ENCODE data around the gene ZNF442.
"Not testable (repeated sequence)": the region's sequence is repeated elsewhere in the genome, so short reads cannot be mapped to it uniquely, and the experiment has no call there.

Gene ZNF442

DNA sequence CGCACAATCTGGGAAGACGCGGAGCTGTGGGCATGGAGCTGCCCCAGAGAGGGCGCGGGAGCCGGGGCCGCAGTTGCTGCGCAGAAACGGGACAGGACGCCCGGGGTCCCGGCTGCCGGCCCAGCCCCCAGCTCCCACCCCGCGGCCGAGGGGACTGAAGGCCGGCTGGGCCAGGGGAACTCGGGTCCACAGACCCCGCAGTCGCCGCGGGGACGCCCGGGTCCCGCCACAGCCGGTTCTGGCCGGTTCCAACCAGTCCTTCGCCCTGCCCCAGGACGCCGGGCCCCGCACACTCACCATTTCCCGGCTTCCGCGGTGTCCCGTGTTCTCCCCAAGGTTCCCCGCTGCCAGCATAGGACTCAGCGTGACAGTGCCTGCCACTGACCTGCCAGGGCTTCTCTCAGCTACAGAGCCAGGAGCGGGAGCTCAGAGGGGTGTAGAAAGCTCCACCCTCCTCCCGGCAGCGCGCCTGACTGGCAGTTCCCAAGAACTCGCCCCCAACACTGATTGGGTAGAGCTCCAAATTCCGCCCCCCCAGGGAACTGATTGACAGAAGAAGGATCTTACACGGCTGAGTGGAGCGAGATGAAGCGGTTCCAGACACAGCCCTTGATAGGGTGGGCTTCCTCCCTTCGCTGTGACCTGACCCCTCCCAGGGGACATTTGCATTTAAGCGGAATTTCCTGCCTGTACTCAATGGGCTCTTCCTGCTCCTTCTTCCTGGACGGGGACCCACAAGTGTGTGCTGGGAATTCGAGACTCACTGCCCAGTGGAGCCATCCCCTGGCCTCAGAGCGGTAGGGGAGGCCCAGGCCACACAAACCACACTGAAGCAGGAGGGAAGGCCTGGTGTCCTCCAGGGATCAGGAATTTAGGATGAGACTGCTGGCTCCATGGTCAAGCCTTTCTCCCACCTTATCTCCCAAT, at the start of gene ZNF442:
TSS of gene ZNF442 (minus strand) at position 448 of the 927 bp plus-strand sequence. CDS start 2,052 bp downstream, outside the sequence.
- peak; percentile 84 for DNase-seq

DNA sequence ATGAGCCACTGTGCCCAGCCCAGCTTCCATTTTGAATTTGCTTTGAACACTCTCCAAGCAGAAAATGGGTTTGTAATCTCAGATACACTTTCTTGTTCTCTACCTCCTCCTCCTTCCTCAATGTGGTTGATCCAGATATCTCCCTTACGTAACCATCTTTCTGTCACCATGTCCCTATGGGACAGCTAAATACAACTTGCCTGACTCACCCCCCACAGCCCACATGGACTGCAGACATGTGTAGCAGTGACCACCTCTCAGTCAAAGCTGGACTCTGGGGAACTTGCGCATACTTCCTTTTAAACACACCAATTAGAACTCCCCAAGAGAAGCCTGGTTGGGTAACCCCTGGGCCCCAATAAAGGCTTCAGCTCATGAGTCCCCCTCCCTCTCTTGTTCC, 46.4 kb upstream of the ZNF442 start:
- no peak for DNase-seq

DNA sequence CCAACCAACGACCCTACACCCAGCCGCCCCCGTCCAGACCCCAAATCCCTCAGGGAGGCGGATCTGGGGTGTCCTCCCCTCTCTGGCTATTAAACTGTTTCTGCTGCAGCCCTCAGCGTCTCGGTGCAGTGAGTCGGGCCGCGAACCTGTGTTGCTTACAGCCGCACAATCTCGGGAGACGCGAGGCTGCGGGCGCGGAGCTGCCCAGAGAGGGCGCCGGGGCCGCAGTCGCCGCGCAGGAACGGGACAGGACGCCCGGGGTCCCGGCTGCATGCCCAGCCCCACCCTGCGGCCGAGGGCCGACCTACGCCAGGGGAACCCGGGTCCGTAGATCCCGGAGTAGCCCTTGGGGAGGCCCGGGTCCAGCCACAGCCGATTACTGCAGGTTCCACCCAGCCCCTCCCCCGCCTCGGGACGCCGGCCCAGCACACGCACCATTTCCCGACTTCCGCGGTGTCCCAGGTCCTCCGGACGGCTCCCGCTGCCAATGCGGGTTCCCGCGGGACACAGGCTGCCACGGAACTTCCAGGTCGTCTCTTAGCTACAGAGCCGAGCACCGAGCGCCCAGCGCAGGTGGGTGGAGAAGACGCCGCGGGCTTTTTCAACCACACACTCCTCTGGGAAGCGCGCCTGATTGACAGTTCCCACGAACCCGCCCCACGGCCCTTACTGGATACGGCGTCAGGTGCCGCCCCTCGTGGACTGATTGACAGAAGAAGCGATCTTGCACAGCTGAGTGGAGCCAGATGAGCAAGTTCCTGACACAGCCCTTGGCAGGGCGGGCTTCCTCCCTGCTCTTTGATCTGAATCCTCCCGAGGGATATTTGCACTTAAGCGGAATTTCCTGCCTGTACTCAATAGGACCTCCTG, 35.4 kb upstream of the ZNF442 start, which contains the start of gene ZNF799:
TSS of gene ZNF799 (minus strand) at position 639 of the 870 bp plus-strand sequence. CDS start at position 438, 201 bp downstream.
- peak; percentile 84 for DNase-seq

GRCh38 chr19:12399901-12400632, 34.6 kb upstream of the ZNF442 start:
- peak; percentile 8 for DNase-seq

DNA sequence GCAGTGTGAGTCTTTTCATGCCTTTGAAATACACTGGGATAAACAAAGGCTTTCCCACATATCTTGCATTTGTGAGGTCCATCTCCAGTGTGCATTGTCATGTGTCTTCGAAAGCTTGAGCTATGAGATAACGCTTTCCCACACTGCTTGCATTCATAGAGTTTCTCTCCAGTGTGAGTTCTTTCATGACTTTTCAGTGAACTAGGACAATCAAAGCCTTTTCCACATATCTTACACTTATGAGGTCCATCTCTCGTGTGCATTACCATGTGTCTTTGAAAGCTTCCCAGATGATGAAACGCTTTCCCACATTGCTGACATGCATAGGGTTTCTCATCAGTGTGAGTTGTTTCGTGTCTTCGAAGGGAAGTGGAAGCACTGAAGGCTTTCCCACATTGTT, 25.7 kb upstream of the ZNF442 start:
- DNase-seq, result not testable (repeated sequence)

DNA sequence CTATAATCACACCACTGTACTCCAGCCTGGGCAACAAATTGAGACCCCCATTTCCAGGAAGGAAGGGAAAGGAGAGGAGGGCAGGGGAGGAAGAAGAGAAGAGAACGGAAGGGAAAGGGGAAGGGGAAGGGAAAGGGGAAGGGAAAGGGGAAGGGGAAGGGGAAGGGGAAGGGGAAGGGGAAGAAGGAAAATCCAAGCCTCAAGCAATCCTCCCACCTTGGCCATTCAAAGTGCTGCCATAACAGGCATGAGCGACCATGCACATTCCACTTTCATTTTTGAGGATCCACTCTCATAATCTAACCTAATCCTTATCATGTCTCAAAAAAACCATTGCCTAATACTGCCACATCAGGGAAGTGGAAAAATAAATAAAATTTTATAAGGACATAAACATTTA, 20.9 kb upstream of the ZNF442 start:
- DNase-seq, result not testable (repeated sequence)

DNA sequence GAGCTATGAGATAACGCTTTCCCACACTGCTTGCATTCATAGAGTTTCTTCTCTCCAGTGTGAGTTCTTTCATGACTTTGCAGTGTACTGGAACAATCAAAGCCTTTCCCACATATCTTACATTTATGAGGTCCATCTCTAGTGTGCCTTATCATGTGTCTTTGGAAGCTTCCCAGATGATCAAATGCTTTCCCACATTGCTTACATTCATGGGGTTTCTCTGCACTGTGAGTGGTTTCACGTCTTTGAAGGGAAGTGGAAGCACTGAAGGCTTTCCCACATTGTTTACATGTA, 14.9 kb upstream of the ZNF442 start:
- no peak for DNase-seq

- no peak for DNase-seq
Measured at GRCh38 chr19:12379732-12380443, 14.4 kb upstream of the ZNF442 start.

DNA sequence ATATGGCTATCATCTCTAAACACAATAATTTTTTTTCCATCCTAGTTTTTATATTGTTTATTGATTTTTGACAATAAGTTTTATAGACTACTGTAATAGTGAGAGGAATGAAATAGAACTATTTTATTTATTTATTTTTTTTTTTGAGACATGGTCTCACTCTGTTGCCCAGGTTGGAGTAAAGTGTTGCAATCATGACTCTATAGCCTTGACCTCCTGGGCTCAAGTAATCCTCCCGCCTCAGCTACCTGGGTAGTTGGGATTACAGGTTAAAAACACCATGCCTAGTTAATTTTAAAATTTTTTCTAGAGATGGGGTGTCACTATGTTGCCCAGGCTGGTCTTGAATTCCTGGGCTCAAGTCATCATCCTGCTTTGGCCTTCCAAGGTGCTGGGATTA, 8.5 kb upstream of the ZNF442 start:
- DNase-seq, result no peak

GRCh38 chr19:12364391-12365235, 870 bp downstream of the ZNF442 start:
- DNase-seq, result no peak

GRCh38 chr19:12362236-12362635, 3.2 kb downstream of the ZNF442 start:
- DNase-seq, result not testable (repeated sequence)

DNA sequence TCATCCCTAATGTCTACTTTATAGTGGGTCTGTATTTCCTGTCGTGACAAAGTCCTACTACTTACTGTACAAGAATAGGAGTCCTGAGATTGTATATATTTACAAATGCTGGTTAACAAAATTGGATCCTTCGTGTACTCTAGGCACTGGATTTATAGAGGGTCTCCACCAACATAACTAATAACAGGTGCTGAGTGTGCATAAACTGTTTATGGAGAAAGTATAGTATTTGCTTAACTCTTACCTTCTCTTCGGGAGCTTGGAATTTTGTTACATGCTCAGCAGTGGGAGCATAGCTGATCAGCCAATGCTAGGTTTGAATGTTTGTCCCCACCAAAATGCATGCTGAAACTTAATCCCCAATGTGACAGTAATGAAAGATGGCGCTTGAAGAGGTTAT, 12.1 kb downstream of the ZNF442 start:
- DNase-seq, result no peak

- DNase-seq, result no peak
Measured at GRCh38 chr19:12350890-12351197, 14.6 kb downstream of the ZNF442 start.

- DNase-seq, result no peak
Measured at GRCh38 chr19:12350185-12350889, 15.1 kb downstream of the ZNF442 start.

GRCh38 chr19:12346896-12347295, 18.6 kb downstream of the ZNF442 start:
- DNase-seq, result peak; percentile 56

GRCh38 chr19:12345197-12345596, 20.3 kb downstream of the ZNF442 start:
- no peak for DNase-seq

DNA sequence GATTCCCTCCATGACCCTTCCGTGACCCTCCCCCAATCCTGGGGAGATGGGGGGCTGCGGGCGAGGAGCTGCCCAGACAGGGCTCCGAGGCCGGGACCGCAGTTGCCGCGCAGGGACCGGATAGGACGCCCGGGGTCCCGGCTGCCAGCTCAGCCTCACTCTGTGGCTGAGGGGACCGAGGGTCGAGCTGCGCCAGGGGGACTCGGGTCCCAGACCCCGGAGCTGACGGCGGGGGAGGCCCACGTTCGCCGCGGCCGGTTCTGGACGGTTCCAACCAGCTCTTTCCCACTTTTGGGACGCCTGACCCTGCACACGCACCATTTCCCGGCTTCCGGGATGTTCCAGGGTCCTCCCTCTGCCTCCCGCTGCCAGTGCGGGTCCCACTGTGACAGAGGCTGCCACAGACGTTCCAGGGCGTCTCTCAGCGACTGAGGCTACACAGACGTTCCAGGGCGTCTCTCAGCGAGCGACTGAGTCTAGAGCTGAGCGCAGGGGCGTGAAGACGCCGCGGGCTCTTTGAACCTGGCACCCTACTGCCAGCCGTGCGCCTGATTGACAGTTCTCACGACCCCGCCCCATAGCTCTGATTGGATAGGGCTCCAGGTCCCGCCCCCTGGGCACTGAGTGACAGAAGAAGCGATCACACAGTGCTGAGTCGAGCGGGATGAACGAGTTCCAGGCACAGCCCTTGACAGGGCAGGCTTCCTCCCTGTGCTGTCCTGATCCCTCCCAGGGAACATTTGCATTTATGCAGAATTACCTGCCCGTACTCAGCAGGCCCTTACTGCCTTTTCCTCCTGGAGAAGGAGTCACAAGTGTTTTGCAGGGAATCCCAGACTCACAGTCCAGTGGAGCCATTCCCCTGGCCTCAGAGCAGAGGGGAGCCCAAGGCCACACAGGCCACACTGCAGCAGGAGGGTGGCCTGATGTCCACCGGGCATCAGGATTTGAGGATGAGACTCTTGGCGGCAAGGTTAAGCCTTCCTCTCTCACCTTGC, 32.0 kb downstream of the ZNF442 start, which contains the start of gene ZNF563:
TSS of gene ZNF563 (minus strand) at position 472 of the 998 bp plus-strand sequence. CDS start at position 321, 151 bp downstream.
- peak; percentile 97 for DNase-seq

DNA sequence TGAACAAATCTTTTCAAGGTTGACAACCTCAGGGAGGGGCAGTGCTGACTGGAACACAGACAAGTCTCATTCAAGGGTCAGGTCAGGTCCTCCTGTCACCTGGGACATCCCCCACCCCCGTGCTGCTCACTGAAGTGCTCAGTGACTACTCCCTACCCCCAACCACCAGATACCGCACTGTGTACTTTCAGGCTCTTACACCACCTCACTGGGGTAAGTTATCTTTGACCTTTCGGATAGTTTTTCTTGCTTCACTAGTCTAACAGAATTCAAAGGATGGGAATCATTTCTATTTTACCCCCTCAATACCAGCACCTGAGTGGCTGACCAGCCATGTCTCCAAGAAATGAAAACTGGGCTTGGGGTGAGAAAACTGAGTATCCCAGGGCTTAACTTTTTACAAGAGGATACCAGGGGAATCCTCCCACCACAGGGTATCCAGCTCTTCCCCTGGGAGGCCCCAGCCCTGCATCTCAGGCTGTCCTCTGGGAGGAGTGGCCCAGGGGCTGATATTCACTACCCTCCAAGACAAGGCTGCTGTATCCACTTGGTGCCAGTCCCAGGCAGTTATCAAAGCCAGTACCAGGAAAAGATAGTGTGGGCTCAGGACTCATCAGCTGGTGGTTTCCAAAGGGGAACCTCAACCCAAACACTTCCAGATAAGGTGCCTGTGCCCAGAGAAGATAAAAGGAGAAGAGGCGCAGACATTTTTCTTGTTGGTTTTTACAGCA, 34.1 kb downstream of the ZNF442 start:
- peak; percentile 62 for DNase-seq

GRCh38 chr19:12330340-12330739, 35.1 kb downstream of the ZNF442 start:
- no peak for DNase-seq

All from CD4-positive, alpha-beta T cell treated with Interleukin-4 for 4 hours (primary cell).